ENCODE measurements around the gene ID2.

Gene ID2, protein sequence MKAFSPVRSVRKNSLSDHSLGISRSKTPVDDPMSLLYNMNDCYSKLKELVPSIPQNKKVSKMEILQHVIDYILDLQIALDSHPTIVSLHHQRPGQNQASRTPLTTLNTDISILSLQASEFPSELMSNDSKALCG

DNA sequence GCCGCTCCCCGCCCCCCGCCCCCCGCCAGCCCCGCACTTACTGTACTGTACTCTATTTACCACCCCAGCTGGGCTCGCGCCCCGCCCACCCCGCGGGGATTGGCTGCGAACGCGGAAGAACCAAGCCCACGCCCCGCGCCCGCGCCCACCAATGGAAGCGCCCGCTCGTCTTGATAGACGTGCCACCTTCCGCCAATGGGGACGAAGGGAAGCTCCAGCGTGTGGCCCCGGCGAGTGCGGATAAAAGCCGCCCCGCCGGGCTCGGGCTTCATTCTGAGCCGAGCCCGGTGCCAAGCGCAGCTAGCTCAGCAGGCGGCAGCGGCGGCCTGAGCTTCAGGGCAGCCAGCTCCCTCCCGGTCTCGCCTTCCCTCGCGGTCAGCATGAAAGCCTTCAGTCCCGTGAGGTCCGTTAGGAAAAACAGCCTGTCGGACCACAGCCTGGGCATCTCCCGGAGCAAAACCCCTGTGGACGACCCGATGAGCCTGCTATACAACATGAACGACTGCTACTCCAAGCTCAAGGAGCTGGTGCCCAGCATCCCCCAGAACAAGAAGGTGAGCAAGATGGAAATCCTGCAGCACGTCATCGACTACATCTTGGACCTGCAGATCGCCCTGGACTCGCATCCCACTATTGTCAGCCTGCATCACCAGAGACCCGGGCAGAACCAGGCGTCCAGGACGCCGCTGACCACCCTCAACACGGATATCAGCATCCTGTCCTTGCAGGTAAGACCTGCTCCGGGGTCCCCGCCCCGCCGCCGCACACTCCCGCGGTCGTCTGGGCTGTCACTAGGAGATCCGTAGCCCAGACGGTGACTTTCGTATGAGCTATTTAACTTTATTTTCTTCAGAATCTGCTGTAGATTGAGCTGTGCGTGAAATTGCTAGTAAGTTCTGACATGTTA, at the start of gene ID2:
Gene ID2, plus strand, starts transcription at position 271 of the 907 bp plus-strand sequence. Its CDS starts 110 bp downstream, at position 381.
- peak; percentile 100 for DNase-seq

GRCh38 chr2:8632755-8633154, 49.1 kb upstream of the ID2 start:
- no peak for DNase-seq

- DNase-seq: no peak
Observed at GRCh38 chr2:8633186-8633734, 48.6 kb upstream of the ID2 start.

DNA sequence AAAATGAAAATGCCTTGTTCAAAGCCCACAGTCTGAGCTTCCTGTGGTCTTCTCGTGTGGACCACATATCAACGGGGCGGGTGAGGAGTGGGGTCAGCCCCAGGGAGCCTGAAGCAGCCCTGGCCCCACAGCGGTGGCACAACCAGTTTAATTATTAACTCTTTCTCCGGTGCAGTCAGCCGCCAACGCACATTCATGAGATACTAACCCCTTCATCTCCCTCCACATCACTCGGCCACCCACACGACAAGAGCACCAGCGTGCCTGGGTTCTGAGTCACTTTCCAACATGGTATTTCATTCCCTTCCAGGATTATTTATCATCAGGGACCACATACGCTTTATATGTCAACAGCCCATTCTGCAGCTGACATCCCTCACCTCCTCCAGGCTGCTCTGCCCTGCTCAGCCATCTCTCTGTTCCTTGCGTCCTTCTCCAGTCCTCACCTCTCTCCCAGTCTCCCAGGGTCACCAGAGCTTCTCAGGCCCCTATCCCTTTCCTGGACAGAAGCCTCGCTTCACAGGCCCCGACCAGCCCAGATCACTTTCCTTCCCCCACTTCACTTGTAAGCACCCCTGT, 48.0 kb upstream of the ID2 start:
- DNase-seq: no peak

DNA sequence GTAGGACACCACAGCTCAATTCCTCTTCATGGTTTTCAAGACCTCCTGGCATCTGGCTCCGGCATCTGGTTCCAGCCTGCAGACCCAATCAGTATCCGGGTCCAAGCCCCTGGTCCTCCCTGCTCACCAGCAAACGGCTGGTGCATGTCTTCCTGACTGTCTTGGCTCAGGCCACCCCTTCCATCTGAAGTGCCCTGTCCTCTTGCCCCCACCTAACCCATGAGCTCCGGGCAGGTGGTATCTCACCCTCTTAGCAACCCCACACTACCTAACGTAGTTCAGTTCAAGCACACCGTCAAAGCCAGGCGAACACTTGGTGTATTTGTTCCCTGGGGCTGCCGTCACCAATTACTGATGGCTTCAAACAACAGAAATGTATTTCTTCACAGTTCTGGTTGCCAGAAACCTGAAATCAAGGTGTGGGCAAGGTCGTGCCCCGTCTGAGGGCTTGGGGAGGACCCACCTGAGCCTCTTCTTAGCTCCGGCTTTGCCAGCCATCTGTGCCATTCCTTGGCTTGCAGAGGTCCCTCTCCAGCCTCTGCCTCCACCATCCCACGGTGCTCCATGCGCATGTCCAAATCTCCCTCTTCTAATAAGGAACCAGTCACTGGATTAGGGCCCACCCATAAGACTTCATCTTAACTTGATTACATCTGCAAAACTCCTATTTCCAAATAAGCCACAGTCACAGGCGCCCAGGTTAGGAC, 47.2 kb upstream of the ID2 start:
- no peak for DNase-seq

DNA sequence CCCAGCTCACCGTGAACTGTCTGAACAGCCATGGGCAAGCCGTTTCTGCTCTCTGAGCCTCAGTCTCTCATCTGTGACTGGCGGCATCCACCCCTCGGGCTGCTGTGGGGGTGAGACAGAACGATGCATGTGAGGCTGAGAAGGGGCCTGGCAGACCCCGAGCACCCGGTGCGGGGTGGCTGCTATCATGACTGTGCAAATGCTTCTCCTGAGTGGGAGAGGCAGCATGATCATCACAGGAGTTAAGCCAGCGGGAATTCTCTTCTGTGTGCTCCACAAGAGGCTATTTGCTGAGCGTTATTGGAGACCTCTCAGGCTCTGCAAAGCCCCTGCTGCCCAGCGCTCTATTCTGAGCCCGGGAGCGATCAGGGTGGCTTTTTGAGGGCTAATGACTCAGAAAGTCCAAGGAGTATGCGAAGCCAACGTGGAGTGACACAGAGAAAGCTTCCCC, 45.8 kb upstream of the ID2 start:
- no peak for DNase-seq

GRCh38 chr2:8636721-8637636, 44.9 kb upstream of the ID2 start:
- no peak for DNase-seq

DNA sequence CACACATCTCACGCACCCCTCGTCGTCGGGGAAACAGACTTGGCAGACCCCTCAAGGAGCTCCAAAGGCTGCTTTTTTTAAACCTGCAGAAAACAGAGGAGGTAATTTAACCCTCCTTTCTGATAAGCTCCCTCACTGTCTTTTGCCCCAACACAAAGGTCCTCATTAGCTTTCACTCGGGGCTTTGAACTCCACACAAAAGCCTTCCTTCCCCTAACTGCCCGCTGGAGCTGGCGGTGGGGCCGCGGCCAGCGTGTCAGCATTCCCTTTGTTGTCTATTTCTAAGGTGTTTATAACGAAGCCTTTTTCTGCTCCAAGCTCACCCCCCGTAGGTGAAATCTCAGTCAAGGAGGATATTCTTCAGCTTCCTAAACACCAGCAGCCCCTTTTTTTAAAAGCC, 43.5 kb upstream of the ID2 start:
- DNase-seq: no peak

GRCh38 chr2:8639122-8639635, 42.7 kb upstream of the ID2 start:
- DNase-seq: no peak

DNA sequence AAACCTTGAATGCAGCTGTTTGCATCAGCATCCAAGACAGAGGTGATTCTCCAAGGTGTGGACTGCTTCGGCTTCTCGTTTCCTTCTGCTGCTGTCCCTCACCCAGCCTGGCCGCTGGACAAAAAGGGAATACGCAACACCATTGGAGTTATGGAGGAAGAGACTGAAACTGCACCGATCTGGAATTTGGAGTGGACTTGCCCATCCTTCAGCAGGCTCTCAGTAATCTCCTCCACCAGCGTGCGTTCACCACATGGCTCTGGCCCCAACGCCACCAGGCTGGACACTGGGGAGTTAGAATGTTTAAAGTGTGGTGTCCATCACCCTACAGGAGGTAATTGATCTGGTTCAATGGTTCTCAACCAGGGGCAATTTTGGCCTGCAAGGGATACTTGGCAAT, 41.4 kb upstream of the ID2 start:
- DNase-seq: no peak

- no peak for DNase-seq
Observed at GRCh38 chr2:8641301-8641965, 40.4 kb upstream of the ID2 start.

DNA sequence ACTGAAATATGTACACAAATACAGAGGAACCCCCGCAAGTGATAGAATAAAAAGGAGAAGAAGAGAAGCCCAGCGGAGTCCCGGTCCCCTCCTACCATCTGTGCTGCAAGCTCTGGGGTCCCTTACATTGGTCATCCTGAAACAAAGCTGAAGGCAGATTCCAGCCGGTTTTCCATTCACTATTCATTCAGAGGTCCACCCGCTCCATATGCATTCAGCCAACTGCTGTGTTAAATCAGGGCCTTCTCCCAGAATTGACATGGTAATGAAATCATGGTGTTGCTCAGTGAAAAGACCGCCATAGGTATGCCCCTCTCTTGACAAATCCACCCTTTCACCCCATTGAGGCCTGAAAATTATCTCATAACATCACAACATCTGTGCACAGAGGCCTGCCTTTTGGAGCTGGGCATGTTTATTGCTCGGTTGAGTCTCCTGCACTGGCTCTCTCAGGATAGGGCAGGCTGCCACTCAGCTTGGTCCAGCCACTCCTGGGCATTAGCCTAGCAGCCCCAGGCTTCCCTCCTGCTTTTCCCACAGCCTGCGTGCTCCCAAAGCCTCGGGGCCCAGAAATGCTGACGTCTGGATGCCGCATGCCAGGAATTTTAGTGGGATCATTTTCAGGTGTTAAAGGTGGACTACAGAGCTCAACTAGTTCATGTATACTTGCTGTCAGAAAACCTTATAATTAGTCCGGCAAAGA, 39.3 kb upstream of the ID2 start:
- DNase-seq: no peak

DNA sequence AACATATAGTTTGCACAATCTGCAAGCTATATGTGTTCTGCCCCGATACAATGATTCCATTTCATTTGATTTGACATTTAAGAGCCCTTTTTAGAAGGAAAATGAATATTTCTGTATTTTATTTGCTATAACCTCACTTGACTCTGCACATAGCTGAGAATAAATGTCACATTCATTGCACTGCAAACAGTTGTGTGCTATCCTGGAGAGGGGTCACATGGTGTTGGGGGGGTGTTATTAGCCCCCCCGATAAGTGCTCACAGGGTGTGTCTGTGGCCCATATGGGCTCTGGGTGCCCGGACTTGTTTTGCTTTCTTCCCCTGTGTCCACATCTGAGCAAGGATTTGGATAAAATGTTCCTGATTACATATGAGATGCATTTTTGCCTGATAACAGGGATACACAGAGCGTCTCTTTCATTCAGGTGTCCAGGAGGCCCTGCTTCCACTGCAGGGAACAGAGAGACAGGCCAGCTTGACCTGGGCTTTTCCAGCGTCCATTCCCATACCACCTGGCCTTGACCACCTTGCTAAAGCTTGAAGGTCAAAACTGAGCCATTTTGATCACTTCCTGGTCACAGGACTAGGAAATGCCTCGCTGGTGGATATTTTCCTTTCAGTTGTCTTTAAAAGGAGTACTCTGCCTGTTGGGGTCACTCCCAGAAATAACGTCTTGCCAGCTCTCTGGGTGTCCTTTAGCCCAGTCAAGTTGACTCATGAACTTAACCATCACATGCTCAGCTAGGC, 38.4 kb upstream of the ID2 start:
- peak; percentile 9 for DNase-seq

GRCh38 chr2:8643996-8644356, 37.9 kb upstream of the ID2 start:
- no peak for DNase-seq

DNA sequence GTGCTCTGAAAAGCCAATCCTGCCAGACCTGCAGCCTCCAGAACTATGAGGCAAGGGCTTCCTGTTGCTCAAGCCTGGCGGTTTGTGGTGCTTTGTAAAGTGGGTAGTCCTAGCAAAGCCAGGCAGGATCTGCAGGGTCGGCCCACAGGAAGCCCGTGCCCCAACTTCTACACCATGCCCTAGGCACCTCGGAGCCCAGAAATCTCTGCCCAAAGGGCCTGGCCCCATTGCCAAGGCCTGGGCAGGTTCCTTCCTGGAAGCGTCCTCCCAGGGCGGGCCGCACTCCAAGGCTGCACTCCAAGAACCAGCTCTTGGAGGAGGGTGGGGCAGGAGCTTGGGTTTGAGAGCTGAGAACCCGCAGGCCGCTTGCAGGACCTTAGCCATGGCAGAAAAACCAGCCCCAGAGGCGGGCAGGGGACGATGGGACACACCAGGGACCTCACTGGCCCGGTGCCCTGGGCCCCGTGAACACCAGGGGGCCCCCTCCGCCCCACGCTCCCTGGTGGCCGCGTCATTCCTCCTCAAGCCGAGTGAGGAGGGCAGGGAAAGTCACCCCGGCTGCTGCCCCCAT, 37.2 kb upstream of the ID2 start:
- DNase-seq: peak; percentile 53

DNA sequence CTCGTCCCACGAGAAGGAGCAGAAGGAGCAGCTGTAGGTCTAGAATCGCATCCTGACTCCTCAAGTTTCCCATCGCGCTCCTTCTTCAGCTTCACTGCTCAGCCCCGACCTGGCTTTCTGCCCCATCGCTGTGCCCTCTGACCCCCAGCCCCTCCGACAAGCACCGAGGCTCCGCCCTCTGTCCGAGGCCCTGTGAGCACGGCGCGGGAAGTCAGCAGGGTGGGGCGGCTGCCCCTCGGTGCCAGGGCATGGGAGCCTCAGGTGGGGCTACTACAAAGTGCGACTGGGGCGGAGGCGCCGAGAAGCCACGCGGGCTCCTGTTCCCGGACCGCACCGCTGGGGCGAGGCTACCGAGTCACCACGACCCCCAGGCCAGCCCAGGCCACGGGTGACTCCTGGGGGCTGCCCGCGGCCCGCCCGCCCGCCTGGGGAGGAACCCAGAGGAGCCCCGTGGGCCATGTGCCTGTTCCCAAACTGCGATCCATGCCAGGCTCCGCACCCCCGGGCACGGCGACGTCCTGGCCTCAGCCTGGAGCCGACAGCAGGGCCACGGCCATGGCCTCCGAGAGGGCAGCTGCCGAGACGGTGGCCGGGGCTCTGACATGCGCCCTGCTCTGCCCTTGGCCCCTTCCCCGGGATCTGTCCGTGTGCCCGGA, 36.6 kb upstream of the ID2 start:
- no peak for DNase-seq

DNA sequence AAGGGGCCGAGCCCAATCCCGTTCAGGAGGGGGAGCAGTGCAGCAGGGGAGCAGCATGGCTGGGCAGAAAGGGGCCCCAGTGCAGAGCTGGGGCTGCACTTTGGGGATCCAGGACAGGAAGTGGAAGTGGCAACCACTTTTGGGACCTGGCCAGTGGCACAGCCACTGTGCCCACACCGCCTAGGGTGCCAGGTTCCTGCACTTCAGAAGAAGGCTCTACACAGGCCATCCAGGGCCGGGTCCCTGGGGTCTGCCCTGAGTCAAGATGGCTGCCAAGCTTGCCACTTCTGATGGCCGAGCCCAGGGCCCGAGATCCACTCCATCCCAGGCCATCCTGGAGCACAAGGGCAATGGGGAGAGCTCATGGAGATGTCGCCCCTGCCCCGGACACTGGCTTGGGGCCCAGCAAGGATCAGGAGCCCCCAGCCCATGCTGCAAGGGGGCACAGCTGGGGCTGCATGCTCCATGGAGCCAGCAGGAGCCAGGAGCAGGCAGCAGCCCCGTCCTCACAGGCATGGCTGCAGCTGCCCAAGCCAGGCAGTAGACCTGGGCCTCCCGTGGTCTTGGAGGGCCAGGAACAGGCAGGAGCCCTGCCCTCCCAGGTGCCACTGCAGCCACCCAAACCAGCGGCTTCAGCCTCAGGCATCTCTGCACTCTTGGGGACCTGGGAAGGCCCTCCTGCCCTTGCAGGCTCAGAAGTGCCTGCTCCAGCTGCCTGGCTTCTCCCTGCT, 35.0 kb upstream of the ID2 start:
- no peak for DNase-seq

DNA sequence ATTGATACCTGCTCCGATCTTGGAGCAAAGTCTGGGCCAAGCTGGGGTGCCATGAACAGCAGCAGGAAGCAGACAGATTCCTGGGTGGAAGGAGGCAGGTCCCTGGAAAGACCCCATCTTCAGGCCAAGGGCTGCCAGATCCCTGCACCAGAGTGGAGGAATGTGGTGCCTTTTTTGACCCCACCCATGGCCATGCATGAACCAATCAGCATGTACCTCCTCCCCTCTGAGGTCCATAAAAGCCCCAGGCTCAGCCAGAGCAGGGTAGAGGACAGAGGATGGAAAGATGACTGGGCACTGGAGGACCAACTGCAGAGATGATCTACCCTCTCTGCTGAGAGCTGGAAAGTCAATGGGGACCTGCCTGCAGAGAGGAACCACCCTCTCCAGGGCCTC, 34.4 kb upstream of the ID2 start:
- no peak for DNase-seq
